Colonic mucosa (tissue), 4 donors: ENCODE results near the gene SLC3A2. TPM values are rescaled to one million over a fixed set of nuclear protein-coding genes. Genes with fewer than 3 reads are reported as not detected.

Experiments used
- DNase-seq: peaks from one replicate; pipeline ENCODE4 v3.0.0-alpha.2; 2020
- H3K27ac ChIP-seq: fragments of 200-600 bp; one replicate; pipeline ENCODE4 v1.8.0; 2021
- H3K27me3 ChIP-seq: fragments of 200-600 bp; one replicate; pipeline ENCODE4 v1.8.0; 2021
- H3K36me3 ChIP-seq: fragments of 200-600 bp; one replicate; pipeline ENCODE4 v1.8.0; 2021
- H3K4me1 ChIP-seq: fragments of 200-600 bp; one replicate; pipeline ENCODE4 v1.8.0; 2021; ENCODE audit warnings: mild to moderate bottlenecking
- H3K4me3 ChIP-seq: fragments of 200-600 bp; one replicate; pipeline ENCODE4 v1.8.0; 2021
- H3K9ac ChIP-seq, 2 donors: one replicate each; pipeline ENCODE4 v1.7.0; 2013; ENCODE audit warnings: control low read depth in 2 of 2, low read depth in 2 of 2, low read length in 2 of 2
- H3K9me3 ChIP-seq: fragments of 200-600 bp; one replicate; pipeline ENCODE4 v1.8.0; 2021
- CTCF ChIP-seq: fragments of 200-600 bp; IDR thresholded peaks from one replicate; pipeline ENCODE4 v1.8.0; 2022; ENCODE audit warnings: antibody characterized with exemption, mild to moderate bottlenecking
- intact Hi-C: fragments of 100-400 bp; cut with DNase I; formaldehyde crosslinking; loops from one replicate; pipeline ENCODE4 v1.14.1; 2022
- total RNA-seq, 2 donors: library from RNA; stranded (reverse); fragmentation: NEBNext Ultra II Directional in 1 of 2; extraction: Animal tissue kit (Norgen Biotek cat#: 25700) in 1 of 2; gene quantifications; one replicate each; pipeline ENCODE4 v1.2.1, GENCODE V29; 2021
- donor health status: healthy.
- donor health status: DM: no; HTN: no; CAD: no.
- donor health status: DM: no; HTN: no; CAD: no.

Gene SLC3A2
- total RNA-seq, 2 donors from 2014 or later: 70.4 to 116 TPM

- Histone ChIP-seq H3K4me3 (no peak overlapping the region), H3K9me3 (no peaks in the 10 kb centered on the region), H3K36me3 (no peaks in the 10 kb centered on the region), H3K4me1 (no peaks in the 10 kb centered on the region), H3K9ac (no peak overlapping the region), H3K27ac (no peak overlapping the region), H3K27me3 (no peaks in the 10 kb centered on the region)
- no peak for DNase-seq
- TF ChIP-seq CTCF: no peak
- intact Hi-C loops: no loop called here
Measured at GRCh38 chr11:62912268-62912667, 31.6 kb downstream of the SLC3A2 start.

DNA sequence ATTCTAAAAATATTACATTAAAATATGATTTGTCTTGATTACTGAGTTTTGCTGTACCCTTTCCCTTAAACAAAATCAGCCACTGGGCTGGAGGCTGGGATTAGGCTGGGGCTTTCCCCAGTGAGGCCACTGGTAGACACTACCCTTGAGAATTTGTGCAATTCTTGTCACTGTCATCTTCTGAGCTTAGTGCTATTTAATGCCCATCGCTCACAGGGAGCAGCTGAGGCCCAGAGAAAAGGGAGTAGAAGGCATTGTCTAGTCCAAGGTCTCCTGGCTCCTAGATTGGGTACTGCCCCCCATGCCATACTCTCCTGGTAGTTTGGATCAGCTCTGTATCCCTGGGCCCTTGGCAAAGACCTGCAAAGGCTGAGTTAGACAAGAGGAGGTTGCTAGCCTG, 33.7 kb downstream of the SLC3A2 start:
- no peaks in the 10 kb centered on the region for H3K27me3 ChIP-seq

GRCh38 chr11:62917906-62918502, 37.3 kb downstream of the SLC3A2 start:
- Histone ChIP-seq H3K9me3 (no peaks in the 10 kb centered on the region), H3K9ac (no peak overlapping the region), H3K36me3 (no peaks in the 10 kb centered on the region), H3K27me3 (peaks cover 10% of the 10 kb centered on the region), H3K4me1 (no peaks in the 10 kb centered on the region), H3K4me3 (no peak overlapping the region), H3K27ac (no peak overlapping the region)
- intact Hi-C loops: no loop called here
- DNase-seq: no peak
- no peak for TF ChIP-seq CTCF

More for the DNA sequence above, 33.7 kb downstream of the SLC3A2 start:
- Histone ChIP-seq H3K9ac (no peak overlapping the region), H3K27ac (no peak overlapping the region), H3K4me3 (no peak overlapping the region), H3K9me3 (no peaks in the 10 kb centered on the region), H3K36me3 (no peaks in the 10 kb centered on the region), H3K4me1 (no peaks in the 10 kb centered on the region)
- TF ChIP-seq CTCF: no peak
- intact Hi-C loops: no loop called here
- no peak for DNase-seq

- TF ChIP-seq CTCF: no peak
- intact Hi-C loops: no loop called here
- no peaks in the 10 kb centered on the region for H3K9me3 ChIP-seq
Measured at GRCh38 chr11:62918531-62918930, 37.8 kb downstream of the SLC3A2 start.

GRCh38 chr11:62919476-62919875, 38.8 kb downstream of the SLC3A2 start:
- Histone ChIP-seq H3K9me3 (no peaks in the 10 kb centered on the region), H3K4me3 (no peak overlapping the region), H3K4me1 (no peaks in the 10 kb centered on the region), H3K27me3 (peaks cover 22% of the 10 kb centered on the region), H3K9ac (no peak overlapping the region), H3K36me3 (no peaks in the 10 kb centered on the region), H3K27ac (no peak overlapping the region)
- DNase-seq: no peak
- no peak for TF ChIP-seq CTCF
- intact Hi-C loops: no loop called here

More at GRCh38 chr11:62918531-62918930, 37.8 kb downstream of the SLC3A2 start:
- peaks cover 16% of the 10 kb centered on the region for H3K27me3 ChIP-seq
- no peaks in the 10 kb centered on the region for H3K4me1 ChIP-seq
- H3K27ac ChIP-seq: no peak overlapping the region
- no peaks in the 10 kb centered on the region for H3K36me3 ChIP-seq
- DNase-seq: no peak
- no peak overlapping the region for H3K9ac ChIP-seq
- H3K4me3 ChIP-seq: no peak overlapping the region
